ENCODE results near the gene BMPER.

The BMPER gene

DNA sequence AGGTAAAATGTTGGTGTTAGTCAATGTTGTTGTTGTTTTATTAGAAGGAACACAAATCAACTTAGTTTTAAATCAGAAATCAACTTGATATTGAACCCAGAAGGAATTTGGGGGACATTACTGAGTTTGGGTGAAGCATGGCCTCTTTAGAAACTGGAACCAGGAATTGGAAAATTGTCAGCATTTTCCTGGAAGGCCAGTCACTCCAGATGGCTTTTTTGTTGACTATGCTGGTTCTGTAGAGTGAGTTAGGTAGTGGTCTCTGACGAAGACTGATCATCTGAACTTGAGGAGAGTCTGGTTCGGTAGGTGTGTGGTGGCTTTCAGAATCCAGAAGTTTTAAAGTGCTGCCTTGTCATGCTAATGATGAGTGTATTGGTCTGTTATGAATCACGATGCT is 111.5 kb downstream of the BMPER start:
- in situ Hi-C loops (cut with MboI; ENCODE audit: low sequenced_read_pairs): no loop called here

DNA sequence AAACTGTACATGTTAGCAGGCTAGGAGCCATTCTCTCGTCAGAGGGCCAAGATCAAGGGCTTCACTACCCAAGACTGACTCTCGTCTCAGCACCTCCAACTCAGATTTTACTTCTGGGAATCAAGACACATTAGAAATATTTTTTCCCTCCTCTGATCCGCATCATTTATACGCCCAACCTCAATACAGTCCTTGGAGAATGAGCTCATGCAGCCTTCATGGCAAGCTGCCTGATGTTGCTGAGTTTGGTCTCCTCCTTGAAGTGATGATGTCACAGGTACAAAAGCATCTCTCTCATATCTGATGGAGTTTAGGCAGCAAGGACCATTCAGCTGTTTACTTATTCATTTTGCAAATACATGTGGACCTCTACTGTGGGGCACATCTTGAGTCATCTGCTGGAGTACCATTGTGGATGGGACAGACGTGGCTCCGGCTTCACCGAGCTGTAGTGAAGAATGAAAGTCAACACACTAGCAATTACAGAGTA is 114.0 kb downstream of the BMPER start:
- in situ Hi-C loops (cut with MboI; ENCODE audit: low sequenced_read_pairs): no loop called here

DNA sequence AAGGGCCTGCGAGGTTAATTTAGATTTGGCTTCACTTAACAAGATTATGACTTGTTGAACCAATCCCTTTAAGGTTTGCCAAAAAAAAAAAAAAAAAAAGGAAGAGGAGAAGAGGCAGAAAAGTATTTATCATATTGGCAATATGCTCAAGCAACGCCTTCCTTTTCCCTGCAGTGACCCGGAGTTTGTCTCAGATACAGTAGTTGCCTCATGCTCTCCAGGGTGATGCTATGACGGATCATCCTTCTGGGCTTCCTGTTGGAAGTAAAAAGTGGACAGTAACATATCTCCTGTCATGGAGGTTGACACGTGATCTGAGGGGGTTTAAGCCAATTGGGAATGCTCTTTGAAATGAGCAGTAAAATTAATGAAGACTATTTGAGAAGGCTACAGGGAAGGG is 117.3 kb downstream of the BMPER start:
- in situ Hi-C loops (cut with MboI; ENCODE audit: low sequenced_read_pairs): no loop called here

DNA sequence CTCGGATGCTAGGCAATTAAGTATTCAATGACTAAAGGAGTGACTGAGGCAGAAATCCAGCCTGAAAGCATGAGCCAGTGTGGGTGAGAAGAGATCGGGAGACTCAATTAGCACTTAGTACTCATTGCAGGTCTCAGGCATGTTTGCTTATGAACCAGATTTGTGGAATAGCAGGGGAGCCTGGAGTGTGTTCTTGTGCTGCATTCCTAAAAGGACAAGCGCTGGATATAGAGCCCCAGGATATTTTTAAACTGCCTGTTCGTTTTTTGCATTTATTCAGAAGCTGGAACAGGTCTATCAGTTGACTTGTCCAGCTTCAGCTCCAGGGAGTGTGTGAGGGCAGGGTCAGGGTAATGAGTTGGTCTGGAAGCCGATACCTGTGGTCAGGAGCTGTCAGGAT is 120.3 kb downstream of the BMPER start:
- in situ Hi-C loops (cut with MboI; ENCODE audit: low sequenced_read_pairs): no loop called here

DNA sequence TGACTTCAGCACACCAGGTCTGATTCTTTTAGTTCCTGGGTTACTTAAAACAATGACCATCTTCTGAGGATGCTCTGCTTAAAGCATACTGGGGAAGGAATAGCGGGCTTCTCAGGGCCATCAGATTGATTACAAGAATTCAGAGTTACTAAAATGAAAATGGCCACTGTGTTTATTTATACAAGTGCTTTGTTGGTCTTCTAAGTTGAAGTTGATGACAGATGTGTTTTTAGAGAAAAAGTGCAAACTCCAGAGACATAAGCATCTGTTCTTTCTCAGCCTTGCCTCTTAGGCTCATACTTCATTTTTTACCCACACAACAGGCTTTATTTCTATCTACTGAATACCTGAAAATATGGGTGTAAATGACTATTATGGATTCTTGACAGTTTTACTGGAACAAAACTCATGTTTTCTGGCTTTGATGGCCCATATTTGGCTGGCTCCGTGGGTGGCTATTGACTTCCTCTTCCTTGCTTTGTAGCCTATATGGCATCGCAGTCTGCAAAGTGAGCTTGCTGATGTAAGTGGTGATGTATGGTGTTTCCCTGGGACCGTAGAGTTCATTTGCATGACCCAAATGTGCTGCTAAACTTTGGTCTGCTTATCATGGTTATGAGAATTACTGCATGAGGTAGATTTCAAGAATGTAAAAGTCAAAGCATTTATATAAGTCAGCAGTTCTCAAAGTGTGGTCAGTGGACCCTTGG is 121.3 kb downstream of the BMPER start:
- in situ Hi-C loops (cut with MboI; ENCODE audit: low sequenced_read_pairs): no loop called here

DNA sequence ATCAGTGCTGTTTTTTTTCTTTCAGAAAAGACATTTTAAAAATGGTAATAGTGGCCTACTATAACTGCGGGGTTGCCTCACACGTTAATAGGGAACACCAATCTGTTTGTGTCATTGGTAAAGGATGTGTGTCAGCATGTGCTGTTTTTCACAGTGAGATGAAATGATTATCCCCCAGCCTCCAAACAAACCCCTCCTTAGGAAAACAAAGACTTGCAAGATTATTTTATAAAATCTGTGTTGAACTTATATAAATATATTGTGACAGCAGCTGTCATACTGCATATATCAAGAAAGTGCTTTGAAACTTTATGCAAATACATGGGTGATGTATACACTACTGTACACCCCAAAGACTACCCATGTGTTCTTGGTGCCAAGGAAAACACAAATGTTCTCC is 125.8 kb downstream of the BMPER start:
- in situ Hi-C loops (cut with MboI; ENCODE audit: low sequenced_read_pairs): no loop called here

DNA sequence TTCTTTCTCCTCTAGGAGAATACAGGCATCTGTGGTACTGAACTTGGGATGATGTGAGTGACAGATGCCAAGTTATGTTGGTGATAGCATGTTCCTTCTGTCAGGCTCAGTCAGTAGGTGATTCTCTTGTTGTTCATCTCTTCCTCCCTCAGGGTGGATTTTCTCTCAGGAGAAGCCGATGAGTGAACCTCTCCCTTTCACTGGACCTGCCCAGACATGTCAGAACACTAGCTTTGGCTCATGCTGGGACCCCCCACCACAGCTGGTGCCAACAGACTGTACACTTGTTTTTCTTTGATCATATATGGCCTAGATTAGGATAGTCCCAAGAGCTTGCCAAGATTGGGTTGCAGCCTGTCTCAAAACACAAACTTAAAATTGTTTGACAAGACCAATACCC is 129.4 kb downstream of the BMPER start:
- in situ Hi-C loops (cut with MboI; ENCODE audit: low sequenced_read_pairs): no loop called here

DNA sequence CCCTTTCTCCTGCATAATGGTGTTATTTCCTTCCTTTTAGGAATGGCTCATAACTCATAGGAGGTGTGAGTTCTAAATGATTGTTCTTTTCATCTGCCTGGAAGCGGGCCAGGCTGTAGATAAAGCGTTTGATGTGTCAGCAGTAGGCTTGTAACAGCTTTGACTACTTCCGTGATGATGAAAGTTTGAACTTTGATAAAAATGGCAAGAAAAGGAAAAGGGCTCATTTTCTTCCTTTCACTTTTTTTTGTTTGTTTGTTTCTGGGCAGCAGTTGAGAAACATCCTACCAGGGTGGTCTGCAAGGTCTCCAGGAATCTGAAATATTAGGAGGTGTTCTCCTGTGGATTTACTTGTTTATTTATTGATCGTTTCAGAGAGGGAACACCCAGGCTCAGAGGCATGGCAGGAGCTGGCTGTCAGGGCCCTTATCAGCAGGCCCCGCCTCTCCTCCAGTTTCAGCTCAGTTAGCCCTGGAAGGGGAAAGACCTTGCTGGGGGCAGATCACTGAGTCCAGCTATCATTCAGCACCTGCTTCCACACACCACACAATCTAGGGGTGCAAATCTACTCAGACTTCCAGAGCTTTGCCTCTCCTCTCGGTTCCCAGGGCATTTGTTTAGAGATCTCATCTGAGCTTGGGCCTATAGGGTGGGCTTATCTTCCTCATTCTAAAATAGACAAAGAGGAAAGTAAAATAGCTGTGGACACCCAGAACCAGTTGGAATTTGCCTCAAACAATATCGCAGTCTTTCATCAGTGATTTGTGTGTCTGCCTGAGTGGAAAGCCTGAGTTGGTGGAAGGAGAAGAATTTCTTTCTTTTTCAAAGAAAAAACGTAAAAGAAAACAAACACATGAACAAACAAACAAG is 130.9 kb downstream of the BMPER start:
- in situ Hi-C loops (cut with MboI; ENCODE audit: low sequenced_read_pairs): no loop called here

DNA sequence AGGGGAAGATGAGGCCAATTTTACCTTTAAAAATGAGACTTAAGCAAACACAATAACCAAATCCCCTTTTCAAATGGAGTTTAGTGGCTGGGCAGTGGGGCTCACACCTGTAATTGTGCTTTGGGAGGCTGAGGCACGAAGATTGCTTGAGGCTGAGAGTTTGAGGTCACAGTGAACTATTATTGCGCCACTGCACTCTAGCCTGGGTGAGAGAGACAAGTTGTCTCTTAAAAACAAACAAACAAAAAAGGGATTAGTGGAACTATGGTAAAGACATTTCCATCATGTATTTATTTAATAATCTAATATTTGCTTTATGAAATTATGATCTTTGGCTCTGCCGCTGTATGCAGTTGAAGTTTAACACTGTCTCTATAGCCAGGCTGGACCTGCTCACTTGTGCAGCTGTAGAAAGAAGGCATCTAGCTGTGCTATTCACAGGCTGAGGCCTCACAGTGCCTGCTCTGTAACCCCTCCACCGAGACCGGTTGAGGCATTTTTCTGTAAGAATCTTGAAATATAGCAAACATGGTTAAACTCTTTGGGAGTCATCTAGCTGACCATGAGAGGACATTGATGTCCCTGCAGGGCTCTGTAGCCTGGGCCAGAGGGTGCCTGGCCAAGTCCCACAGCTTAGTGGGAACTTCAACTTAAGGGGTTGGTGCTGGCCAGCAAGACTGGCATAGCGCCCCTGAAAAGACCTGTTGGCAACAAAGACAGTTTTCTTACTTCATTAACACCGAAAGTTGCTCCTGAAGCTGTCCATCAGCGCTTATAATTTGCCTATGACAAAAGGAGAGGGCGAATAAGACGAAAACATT is 131.8 kb downstream of the BMPER start:
- in situ Hi-C loops (cut with MboI; ENCODE audit: low sequenced_read_pairs): no loop called here

DNA sequence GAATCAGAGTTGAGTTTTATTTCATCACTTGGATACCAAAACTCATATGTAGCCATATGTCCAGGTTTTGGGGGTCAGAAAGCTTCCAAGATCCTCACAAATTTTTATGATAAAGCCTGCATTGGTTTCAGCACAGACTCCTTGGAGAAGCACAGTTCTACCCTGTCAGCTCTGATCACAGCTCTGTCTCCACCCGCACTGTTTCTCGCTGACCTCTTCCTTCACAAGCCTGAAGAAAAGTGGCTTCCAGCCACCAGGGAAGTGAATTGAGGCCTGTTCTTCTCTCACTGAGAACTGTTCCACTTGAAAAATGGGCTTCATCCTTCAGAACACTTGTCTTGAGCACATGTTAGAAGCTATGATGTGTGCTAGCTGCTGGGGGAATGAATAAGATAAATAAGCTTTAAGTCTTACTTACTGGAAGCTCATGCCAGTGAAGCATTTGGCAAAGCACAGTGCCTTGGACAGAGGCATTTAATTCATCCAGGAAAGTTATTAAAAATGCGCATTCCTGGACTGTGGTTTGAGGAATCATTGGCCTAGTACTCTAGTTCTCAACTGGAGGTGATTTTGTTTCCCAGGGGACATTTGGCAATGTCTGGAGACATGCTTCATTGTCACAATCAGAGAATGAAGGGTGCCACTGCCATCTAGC is 133.6 kb downstream of the BMPER start:
- in situ Hi-C loops (cut with MboI; ENCODE audit: low sequenced_read_pairs): no loop called here

DNA sequence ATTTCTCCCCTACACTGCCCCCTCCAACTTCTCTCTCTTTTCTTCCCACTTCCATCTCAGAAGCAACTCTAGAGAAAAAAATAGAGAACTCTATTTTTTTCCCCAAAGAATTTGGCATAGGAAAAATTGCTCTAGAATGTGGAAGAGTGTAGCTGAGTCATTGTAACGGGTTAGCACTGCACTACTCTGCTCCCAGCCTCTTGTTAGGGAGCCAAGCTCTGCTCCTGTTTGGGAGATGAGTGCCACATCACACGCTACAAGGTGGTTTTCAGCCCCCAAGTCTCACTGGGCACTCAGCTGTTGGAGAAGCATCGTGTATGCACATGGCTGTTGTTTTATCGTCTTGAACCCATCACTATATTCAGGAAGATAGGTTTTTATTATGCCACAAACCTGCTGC is 136.4 kb downstream of the BMPER start:
- in situ Hi-C loops (cut with MboI; ENCODE audit: low sequenced_read_pairs): no loop called here

DNA sequence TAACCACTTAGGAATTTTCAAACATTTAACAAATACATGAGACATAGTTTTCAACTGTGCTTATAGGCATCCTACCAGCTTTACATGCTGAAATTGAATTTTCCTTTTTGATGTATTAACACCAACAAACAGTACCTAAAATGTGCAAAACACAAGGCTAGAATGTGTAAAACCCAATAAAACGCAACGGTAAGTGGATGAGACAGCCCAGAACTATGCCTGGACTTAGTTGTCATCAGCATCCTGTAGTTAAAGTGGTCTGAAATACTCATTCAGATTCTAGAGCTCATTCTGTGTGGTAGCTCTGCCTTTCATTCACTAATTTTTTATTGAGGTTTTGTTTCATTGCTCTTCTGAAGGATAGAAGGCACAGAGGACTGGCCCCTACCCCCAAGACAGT is 137.1 kb downstream of the BMPER start:
- in situ Hi-C loops (cut with MboI; ENCODE audit: low sequenced_read_pairs): no loop called here

DNA sequence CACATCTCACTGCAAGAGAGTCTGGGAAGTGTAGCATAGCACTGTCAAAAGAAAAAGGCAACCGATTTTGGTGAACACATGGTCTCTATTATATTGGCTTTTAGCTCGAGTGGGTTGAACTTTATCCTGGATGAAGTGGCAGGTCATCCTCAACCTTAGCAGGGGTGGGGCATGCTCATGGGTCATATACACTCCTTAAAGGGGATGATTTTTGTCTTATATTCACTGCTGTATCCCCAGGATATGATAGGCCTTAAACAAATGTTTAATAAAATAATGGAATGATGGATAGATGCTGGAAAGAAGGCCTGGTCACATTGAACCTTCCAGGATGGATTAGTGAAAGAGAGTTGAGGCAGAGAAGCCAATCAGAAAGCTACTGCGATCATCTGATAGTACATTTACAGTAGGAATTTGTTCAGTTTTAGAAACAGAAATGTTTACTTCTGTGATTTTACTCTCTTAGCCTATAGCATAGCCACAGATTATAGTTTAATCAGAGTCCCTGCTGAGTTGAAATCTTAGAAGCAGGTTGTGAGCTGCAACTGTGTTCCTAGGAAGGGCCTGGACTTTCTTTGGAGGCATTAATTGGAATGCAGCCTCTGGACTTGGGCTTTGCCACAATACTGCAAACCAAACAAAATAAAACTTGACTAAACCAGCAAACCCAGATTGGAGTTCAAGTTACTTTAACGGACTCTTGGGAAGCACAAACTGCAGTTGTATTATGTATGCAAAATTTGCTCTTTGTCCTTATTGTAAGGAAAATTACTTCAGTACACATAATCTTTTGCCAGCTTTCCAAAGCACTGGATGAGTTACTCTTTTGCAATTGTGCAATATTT is 138.3 kb downstream of the BMPER start:
- in situ Hi-C loops (cut with MboI; ENCODE audit: low sequenced_read_pairs): no loop called here

DNA sequence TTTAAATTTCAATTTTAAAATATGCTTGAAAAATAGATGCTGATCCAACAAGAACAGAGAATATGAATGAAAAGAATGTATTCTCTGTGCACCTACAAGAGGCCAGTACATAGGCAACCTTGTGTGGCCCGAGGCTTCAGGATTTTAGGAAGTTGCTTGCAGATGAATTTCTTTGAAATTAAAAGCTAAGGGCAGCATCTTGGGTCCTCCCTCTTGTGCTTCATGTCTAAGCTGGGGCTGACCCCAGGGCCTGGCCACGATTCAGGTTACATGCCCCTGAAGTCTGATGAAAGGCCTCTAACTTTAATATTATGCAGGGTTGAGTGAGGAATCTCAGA is 138.9 kb downstream of the BMPER start:
- in situ Hi-C loops (cut with MboI; ENCODE audit: low sequenced_read_pairs): no loop called here

DNA sequence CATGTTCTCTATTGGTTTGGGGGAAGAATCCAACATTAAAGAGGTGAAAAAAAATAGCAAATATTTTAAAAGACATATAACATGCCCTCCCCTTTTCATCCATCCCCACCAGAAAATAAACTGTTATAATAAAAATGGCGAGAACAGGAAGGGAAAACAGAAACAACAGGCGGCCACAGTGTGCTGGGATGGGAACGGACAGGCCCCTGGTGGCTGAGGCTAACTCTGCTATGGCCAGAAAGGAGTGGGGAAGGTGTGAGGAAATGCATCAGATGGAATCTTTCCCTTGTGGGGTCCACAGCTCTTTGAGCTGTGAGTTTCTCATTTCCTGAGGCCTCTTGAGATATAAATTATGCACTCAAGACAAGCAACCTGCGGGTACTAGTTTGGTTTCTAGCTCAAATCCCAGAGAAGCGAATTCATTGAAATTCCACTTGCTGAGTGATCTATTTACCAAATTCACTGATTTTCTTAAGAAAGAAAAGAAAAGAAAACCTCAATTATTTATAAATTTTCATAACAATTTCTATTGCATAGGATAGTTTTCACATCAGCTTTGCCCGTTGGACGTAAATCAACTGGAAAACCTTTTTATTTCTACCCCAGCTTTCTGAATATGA is 139.5 kb downstream of the BMPER start:
- in situ Hi-C loops (cut with MboI; ENCODE audit: low sequenced_read_pairs): no loop called here

DNA sequence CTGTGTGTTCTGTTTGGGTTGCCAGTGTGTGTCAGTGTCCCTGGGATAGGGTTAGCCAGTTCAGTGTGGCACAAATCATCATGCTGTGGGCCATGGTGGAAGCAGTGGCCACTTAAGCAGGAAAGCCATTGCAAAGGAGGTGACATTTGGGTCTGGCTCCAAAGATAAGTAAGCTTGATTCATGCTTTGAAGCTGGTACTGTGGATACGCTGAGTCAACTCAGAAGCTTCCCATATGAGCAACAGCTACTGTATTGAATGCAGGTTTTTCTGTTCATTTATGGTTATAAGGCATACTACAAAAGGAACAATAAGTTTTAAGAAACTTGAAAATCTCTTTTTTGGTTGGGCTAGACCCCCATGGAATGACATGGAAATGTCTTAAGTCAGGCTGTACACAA is 143.1 kb downstream of the BMPER start:
- in situ Hi-C loops (cut with MboI; ENCODE audit: low sequenced_read_pairs): no loop called here

DNA sequence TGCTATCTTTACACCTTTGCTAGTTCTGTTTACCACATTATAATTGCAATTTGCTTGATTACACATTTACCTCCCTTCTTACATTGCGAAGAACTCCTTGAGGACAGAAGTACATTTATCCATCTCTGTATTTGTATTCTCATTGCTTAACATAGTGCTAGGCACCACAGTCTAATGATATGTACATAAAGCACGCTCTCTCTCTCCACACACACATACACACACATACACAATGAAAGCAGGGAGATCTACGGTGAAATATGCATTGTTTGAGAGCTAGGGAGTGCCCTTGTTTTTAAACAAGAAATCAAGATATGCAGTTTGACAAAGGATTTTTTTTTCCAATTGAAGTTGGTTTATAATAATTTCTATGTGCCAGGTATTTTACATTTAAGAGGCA is 148.7 kb downstream of the BMPER start:
- in situ Hi-C loops (cut with MboI; ENCODE audit: low sequenced_read_pairs): no loop called here

DNA sequence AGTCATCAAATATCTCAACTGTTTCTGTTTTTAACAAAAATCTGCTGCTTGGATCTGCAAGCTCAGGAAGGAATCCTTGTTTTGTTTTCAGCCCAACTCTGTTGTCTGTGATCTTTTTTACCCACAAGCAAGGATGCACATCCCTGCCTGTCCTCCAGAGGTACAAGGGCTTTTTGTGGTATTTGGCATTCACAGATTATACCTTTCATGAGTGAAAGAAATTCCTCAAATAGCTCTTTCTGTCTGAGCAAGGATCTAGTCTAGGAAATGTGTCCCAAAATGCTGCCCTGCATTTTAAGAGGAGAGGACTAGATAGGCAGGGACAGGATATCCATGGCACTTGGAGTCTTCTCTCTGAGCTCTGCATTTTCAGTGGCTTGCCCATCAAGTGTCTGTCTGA is 151.8 kb downstream of the BMPER start:
- in situ Hi-C loops (cut with MboI; ENCODE audit: low sequenced_read_pairs): no loop called here

DNA sequence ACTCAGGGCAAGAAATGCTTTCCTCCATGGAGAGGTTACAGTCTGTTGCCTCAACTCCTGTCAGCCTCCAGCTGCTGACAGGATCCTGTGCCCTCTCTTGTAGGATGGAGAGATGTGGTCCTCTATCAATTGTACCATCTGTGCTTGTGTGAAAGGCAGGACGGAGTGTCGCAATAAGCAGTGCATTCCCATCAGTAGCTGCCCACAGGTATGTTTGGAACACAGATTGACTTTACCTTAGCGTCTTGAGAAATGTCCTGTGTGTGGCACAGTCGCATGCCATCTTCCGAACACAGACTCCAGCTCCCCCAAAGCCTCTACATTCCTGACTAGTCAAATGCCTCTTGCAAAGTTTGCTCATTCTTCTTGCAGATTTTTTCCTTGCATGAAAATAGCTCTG is 152.6 kb downstream of the BMPER start:
- in situ Hi-C loops (cut with MboI; ENCODE audit: low sequenced_read_pairs): no loop called here

DNA sequence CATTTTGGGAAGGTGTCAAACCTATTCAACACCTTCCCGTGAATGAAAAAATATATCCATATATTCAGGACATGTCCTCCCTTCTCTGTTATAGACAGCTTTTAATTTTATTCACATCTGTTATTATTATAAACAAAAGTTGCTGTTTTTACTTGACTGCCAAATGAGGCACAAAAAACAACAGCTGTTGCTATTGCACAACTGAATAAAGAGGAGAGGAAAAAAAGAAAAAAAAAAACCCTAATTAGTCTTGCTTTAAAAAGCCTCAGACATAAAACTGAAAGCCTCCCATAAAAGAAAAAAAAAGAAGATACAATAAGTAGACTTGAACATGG is 153.4 kb downstream of the BMPER start:
- in situ Hi-C loops (cut with MboI; ENCODE audit: low sequenced_read_pairs): no loop called here
